Prostate gland (tissue), 2 donors: Measurements from ENCODE around the gene ORC3. TPM values are rescaled to one million over a fixed set of nuclear protein-coding genes. Genes with fewer than 3 reads are reported as not detected.
A peak's percentile ranks its signal among the peaks of the same experiment; 100 is the strongest.

Experiments used
- DNase-seq: peaks from one replicate; pipeline ENCODE4 v3.0.0-alpha.2; 2019; ENCODE audit warnings: low spot score
- H3K27ac ChIP-seq, 2 donors: fragments of 200-600 bp; sonication (generic); 2 replicates each; pipeline ENCODE4 v1.5.1; 2017 to 2019
- H3K27me3 ChIP-seq: fragments of 200-600 bp; sonication (generic); replicated peaks from 2 replicates; pipeline ENCODE4 v1.5.1; 2019; ENCODE audit not compliant: insufficient read depth
- H3K36me3 ChIP-seq, 2 donors: fragments of 200-600 bp; sonication (generic); 1 replicate in 1 of 2; 2 replicates in 1 of 2; pipeline versions ENCODE4 v1.5.1 to v1.8.1; 2017 to 2019
- H3K4me1 ChIP-seq: fragments of 200-600 bp; sonication (generic); replicated peaks from 2 replicates; pipeline ENCODE4 v1.5.1; 2019
- H3K4me3 ChIP-seq, 2 donors: fragments of 200-600 bp; sonication (generic); 2 replicates each; pipeline ENCODE4 v1.5.1; 2017 to 2019
- H3K9me3 ChIP-seq: fragments of 200-600 bp; sonication (generic); 2 replicates; pipeline ENCODE4 v1.5.1; 2017
- POLR2A ChIP-seq: fragments of 450-650 bp; IDR thresholded peaks from one replicate; pipeline ENCODE4 v1.6.1; 2016; ENCODE audit warnings: antibody characterized with exemption, mild to moderate bottlenecking
- POLR2AphosphoS5 ChIP-seq: sonication (generic); formaldehyde crosslinking; IDR thresholded peaks from one replicate; pipeline ENCODE4 v1.6.1; 2017; ENCODE audit warnings: antibody characterized with exemption
- WGBS: methylation state at CpG from one replicate; pipeline ENCODE4 v1.1.5; 2018; 5-methylcytosine and 5-hydroxymethylcytosine counted together
- intact Hi-C: fragments of 100-400 bp; cut with DNase I; formaldehyde crosslinking; loops from one replicate; pipeline ENCODE4 v1.14.2; 2022
- total RNA-seq, 2 donors: library from RNA; depleted of rRNA; stranded (reverse); fragments of >200 nt; gene quantifications; one replicate each; pipeline ENCODE4 v1.1.0, GENCODE V29; 2016
- TF ChIP-seq, protein P1 (sequence below), 4 experiments: fragments of 200-600 bp in 2 of 4; fragments of 450-650 bp in 2 of 4; sonication (generic) in 2 of 4; IDR thresholded peaks; 1 replicate in 3 of 4; 2 replicates in 1 of 4; pipeline ENCODE4 v1.5.1; 2016 to 2019; ENCODE audit warnings: antibody characterized with exemption in 4 of 4, mild to moderate bottlenecking in 2 of 4, moderate library complexity in 2 of 4

ORC3 gene
- total RNA-seq, 2 donors from 2014 or later: 18.5 to 30.9 TPM

GRCh38 chr6:87588756-87589407 is 1.1 kb upstream of the ORC3 start:
- H3K27me3 ChIP-seq: no peaks in the 10 kb centered on the region
- peak overlapping the region in 1 of 2 donors; percentile 88 for H3K27ac ChIP-seq
- DNase-seq: no peak

GRCh38 chr6:87590417-87590880 is 514 bp downstream of the ORC3 start:
- WGBS: 2% methylated on average over 11 of the region's 11 CpGs
- TF ChIP-seq, protein P1, sequence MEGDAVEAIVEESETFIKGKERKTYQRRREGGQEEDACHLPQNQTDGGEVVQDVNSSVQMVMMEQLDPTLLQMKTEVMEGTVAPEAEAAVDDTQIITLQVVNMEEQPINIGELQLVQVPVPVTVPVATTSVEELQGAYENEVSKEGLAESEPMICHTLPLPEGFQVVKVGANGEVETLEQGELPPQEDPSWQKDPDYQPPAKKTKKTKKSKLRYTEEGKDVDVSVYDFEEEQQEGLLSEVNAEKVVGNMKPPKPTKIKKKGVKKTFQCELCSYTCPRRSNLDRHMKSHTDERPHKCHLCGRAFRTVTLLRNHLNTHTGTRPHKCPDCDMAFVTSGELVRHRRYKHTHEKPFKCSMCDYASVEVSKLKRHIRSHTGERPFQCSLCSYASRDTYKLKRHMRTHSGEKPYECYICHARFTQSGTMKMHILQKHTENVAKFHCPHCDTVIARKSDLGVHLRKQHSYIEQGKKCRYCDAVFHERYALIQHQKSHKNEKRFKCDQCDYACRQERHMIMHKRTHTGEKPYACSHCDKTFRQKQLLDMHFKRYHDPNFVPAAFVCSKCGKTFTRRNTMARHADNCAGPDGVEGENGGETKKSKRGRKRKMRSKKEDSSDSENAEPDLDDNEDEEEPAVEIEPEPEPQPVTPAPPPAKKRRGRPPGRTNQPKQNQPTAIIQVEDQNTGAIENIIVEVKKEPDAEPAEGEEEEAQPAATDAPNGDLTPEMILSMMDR (IDR thresholded peaks at IDR 0.05): no peak
- TF ChIP-seq POLR2AphosphoS5 (no peak), POLR2A (no peak)

More at GRCh38 chr6:87588756-87589407, 1.1 kb upstream of the ORC3 start:
- H3K36me3 ChIP-seq: no peaks in the 10 kb centered on the region
- peaks cover 17% of the 10 kb centered on the region for H3K4me1 ChIP-seq
- TF ChIP-seq POLR2AphosphoS5 (no peak), POLR2A (no peak)
- TF ChIP-seq, protein P1 (IDR thresholded peaks at IDR 0.05): no peak
- H3K4me3 ChIP-seq: peak overlapping the region; percentile 77 to 89
- intact Hi-C loops: loop anchor here (5.0 to 10.0 kb wide), 2 partner anchors 437 to 1914 kb away; no protein-coding TSS in a partner anchor
- 18% methylated on average over 10 of the region's 10 CpGs for WGBS
- H3K9me3 ChIP-seq: no peaks in the 10 kb centered on the region

DNA sequence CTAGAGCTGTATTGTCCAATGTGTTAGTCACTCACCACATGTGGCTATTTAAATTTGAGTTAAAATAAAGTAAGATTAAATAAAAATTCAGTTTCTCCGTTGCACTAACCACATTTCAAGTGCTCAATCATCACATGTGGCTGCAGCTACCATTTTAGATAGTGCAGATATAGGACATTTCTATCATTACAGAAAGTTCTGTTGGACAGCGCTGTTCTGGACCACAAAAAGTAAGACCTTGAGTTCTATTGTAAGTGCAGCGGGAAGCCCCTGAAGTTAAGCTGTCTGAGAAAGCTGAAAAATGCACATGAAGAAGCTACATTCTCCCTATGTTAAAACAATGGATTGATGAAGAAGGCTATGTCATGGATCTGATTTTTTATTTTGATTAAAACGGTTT is 1.1 kb downstream of the ORC3 start:
- Histone ChIP-seq H3K4me3 (peak overlapping the region; percentile 77 to 89), H3K27ac (no peak overlapping the region), H3K9me3 (no peaks in the 10 kb centered on the region), H3K27me3 (no peaks in the 10 kb centered on the region), H3K36me3 (no peaks in the 10 kb centered on the region), H3K4me1 (peaks cover 17% of the 10 kb centered on the region)
- no peak for DNase-seq
- intact Hi-C loops: loop anchor here (5.0 kb wide), 1 partner anchor 111 kb away; the partner anchor contains the start of gene AKIRIN2
- 66% methylated on average over 4 of the region's 4 CpGs for WGBS
- TF ChIP-seq POLR2AphosphoS5 (no peak), POLR2A (no peak)
- TF ChIP-seq, protein P1 (IDR thresholded peaks at IDR 0.05): no peak

More at GRCh38 chr6:87590417-87590880, 514 bp downstream of the ORC3 start:
- intact Hi-C loops: loop anchor here (5.0 kb wide), 1 partner anchor 112 kb away; the partner anchor contains the start of gene AKIRIN2
- Histone ChIP-seq H3K4me1 (peaks cover 17% of the 10 kb centered on the region), H3K27ac (peak overlapping the region; percentile 71 to 88), H3K4me3 (peak overlapping the region; percentile 77 to 89), H3K27me3 (no peaks in the 10 kb centered on the region), H3K9me3 (no peaks in the 10 kb centered on the region), H3K36me3 (no peaks in the 10 kb centered on the region)
- no peak for DNase-seq

GRCh38 chr6:87600576-87600975 is 10.6 kb downstream of the ORC3 start:
- Histone ChIP-seq H3K36me3 (no peaks in the 10 kb centered on the region), H3K4me1 (no peaks in the 10 kb centered on the region), H3K9me3 (no peaks in the 10 kb centered on the region), H3K27me3 (no peaks in the 10 kb centered on the region), H3K27ac (no peak overlapping the region), H3K4me3 (no peak overlapping the region)
- no peak for DNase-seq
- TF ChIP-seq POLR2A (no peak), POLR2AphosphoS5 (no peak)
- TF ChIP-seq, protein P1 (IDR thresholded peaks at IDR 0.05): no peak
- intact Hi-C loops: no loop called here
- 87% methylated on average over 1 of the region's 1 CpG for WGBS

GRCh38 chr6:87606199-87606598 is 16.3 kb downstream of the ORC3 start:
- H3K4me3 ChIP-seq: no peak overlapping the region
- no peaks in the 10 kb centered on the region for H3K4me1 ChIP-seq
- DNase-seq: no peak
- intact Hi-C loops: no loop called here
- no peaks in the 10 kb centered on the region for H3K27me3 ChIP-seq
- WGBS: 43% methylated on average over 2 of the region's 2 CpGs
- H3K36me3 ChIP-seq: no peaks in the 10 kb centered on the region
- no peak overlapping the region for H3K27ac ChIP-seq
- no peaks in the 10 kb centered on the region for H3K9me3 ChIP-seq
- TF ChIP-seq POLR2AphosphoS5 (no peak), POLR2A (no peak)
- TF ChIP-seq, protein P1 (IDR thresholded peaks at IDR 0.05): no peak
